Liver (tissue), 9 donors: ENCODE results near the gene GPATCH8. TPM values are rescaled to one million over a fixed set of nuclear protein-coding genes. Genes with fewer than 3 reads are reported as not detected.

Experiments
- DNase-seq: peaks from one replicate; pipeline ENCODE4 v3.0.0-alpha.2; 2017; ENCODE audit warnings: low spot score
- H3K27ac ChIP-seq, 2 donors: one replicate each; pipeline ENCODE4 v1.7.0; 2013; ENCODE audit warnings: inconsistent platforms in 2 of 2, low read length in 2 of 2, control low read depth in 1 of 2, low read depth in 1 of 2, mild to moderate bottlenecking in 1 of 2
- H3K27me3 ChIP-seq, 4 donors: one replicate each; pipeline versions ENCODE4 v1.6.1 to v1.7.0; 2013; ENCODE audit warnings: low read length in 3 of 4, inconsistent platforms in 1 of 4, mild to moderate bottlenecking in 1 of 4, moderate library complexity in 1 of 4; ENCODE audit not compliant: control insufficient read depth in 4 of 4, insufficient read depth in 4 of 4
- H3K36me3 ChIP-seq, 4 donors: one replicate each; pipeline versions ENCODE4 v1.6.1 to v1.7.0; 2013; ENCODE audit warnings: low read length in 3 of 4, mild to moderate bottlenecking in 3 of 4, low read depth in 1 of 4, moderate library complexity in 1 of 4; ENCODE audit not compliant: control insufficient read depth in 4 of 4, insufficient read depth in 3 of 4
- H3K4me1 ChIP-seq, 4 donors: one replicate each; pipeline versions ENCODE4 v1.6.1 to v1.7.0; 2013; ENCODE audit warnings: low read length in 3 of 4, mild to moderate bottlenecking in 3 of 4, moderate library complexity in 1 of 4; ENCODE audit not compliant: control insufficient read depth in 4 of 4, insufficient read depth in 4 of 4
- H3K4me3 ChIP-seq, 3 donors: one replicate each; pipeline versions ENCODE4 v1.6.1 to v1.7.0; 2013; ENCODE audit warnings: low read length in 3 of 3, control low read depth in 1 of 3, low read depth in 1 of 3, mild to moderate bottlenecking in 1 of 3
- H3K9ac ChIP-seq, 2 donors: one replicate each; pipeline ENCODE4 v1.7.0; 2013; ENCODE audit warnings: low read length in 2 of 2, mild to moderate bottlenecking in 2 of 2, moderate library complexity in 2 of 2, control low read depth in 1 of 2, low read depth in 1 of 2
- H3K9me3 ChIP-seq, 4 donors: one replicate each; pipeline versions ENCODE4 v1.6.1 to v1.7.0; 2013; ENCODE audit warnings: low read length in 3 of 4; ENCODE audit not compliant: control insufficient read depth in 4 of 4
- ATF3 ChIP-seq: IDR thresholded peaks from 2 replicates; pipeline ENCODE4 v1.6.1; 2016; ENCODE audit warnings: antibody characterized with exemption
- CTCF ChIP-seq: fragments of 150-350 bp; IDR thresholded peaks from 2 replicates; pipeline ENCODE4 v1.5.1; 2017; ENCODE audit warnings: improper control_type of control experiment, low read depth, low read length; ENCODE audit not compliant: missing input control
- HNF4A ChIP-seq, 2 donors: conservative IDR thresholded peaks; 2 replicates each; pipeline ENCODE4 v1.6.1; 2016; ENCODE audit warnings: antibody characterized with exemption in 2 of 2, mild to moderate bottlenecking in 2 of 2
- JUND ChIP-seq, 2 donors: IDR thresholded peaks; 2 replicates each; pipeline ENCODE4 v1.6.1; 2016; ENCODE audit warnings: antibody characterized with exemption in 2 of 2
- MAX ChIP-seq: IDR thresholded peaks from 2 replicates; pipeline ENCODE4 v1.6.1; 2016; ENCODE audit warnings: antibody characterized with exemption
- RAD21 ChIP-seq, 2 donors: IDR thresholded peaks; 2 replicates each; pipeline ENCODE4 v1.6.1; 2016; ENCODE audit warnings: antibody characterized with exemption in 2 of 2, mild to moderate bottlenecking in 2 of 2
- REST ChIP-seq: IDR thresholded peaks from 2 replicates; pipeline ENCODE4 v1.6.1; 2016; ENCODE audit warnings: antibody characterized with exemption, mild to moderate bottlenecking
- RXRA ChIP-seq, 2 donors: IDR thresholded peaks; 2 replicates each; pipeline ENCODE4 v1.6.1; 2017 to 2018; ENCODE audit warnings: antibody characterized with exemption in 2 of 2, mild to moderate bottlenecking in 1 of 2
- SP1 ChIP-seq: IDR thresholded peaks from 2 replicates; pipeline ENCODE4 v1.6.1; 2018; ENCODE audit warnings: antibody characterized with exemption, mild to moderate bottlenecking
- TAF1 ChIP-seq: conservative IDR thresholded peaks from 2 replicates; pipeline ENCODE4 v1.6.1; 2016; ENCODE audit warnings: antibody characterized with exemption, mild to moderate bottlenecking
- YY1 ChIP-seq: IDR thresholded peaks from 2 replicates; pipeline ENCODE4 v1.6.1; 2016; ENCODE audit warnings: antibody characterized with exemption, mild to moderate bottlenecking
- WGBS: extraction: QIAGEN DNeasy Blood & Tissue Kit; methylation state at CpG from one replicate; pipeline ENCODE4 v1.1.7; 2013; 5-methylcytosine and 5-hydroxymethylcytosine counted together
- polyA plus RNA-seq, 2 donors: library from polyadenylated mRNA; stranded (reverse) in 1 of 2; unstranded in 1 of 2; fragments of 200-250 nt in 1 of 2; fragments of >200 nt in 1 of 2; fragmentation: Nextera tagmentation in 1 of 2; extraction: Ambion mirVana in 1 of 2; gene quantifications; one replicate each; pipeline versions ENCODE4 v1.2.1 to v1.2.3, GENCODE V29; 2013 to 2015
- total RNA-seq, 2 donors: library from RNA; depleted of rRNA; stranded (reverse); fragments of >200 nt; gene quantifications; one replicate each; pipeline ENCODE4 v1.2.3, GENCODE V29; 2014
- donor health status: healthy.
- donor health status: healthy.
- donor health status: healthy.
- donor health status: healthy.
- donor health status: healthy.

GPATCH8 gene
- total and polyA plus RNA-seq, 4 donors = 4.2 to 21.8 (median 9.9) TPM

- no peaks in the 10 kb centered on the region for H3K27me3 ChIP-seq
- H3K9me3 ChIP-seq = no peaks in the 10 kb centered on the region
- H3K36me3 ChIP-seq = peaks cover 0 to 11% (median 3%) of the 10 kb centered on the region in 4 donors
- no peaks in the 10 kb centered on the region for H3K4me1 ChIP-seq
- WGBS = 65% methylated on average over 2 of the region's 2 CpGs
- TF ChIP-seq MAX (no peak), CTCF (no peak), RXRA (IDR thresholded peaks at IDR 0.05) (no peak), JUND (IDR thresholded peaks at IDR 0.05) (no peak), RAD21 (IDR thresholded peaks at IDR 0.05) (no peak), HNF4A (conservative IDR thresholded peaks at IDR 0.05) (no peak), SP1 (peak; percentile 37)
- H3K4me3 ChIP-seq = no peak overlapping the region
- no peak for DNase-seq
- no peak overlapping the region for H3K27ac ChIP-seq
- no peak overlapping the region for H3K9ac ChIP-seq
Measured at GRCh38 chr17:44438636-44439035, 64.6 kb downstream of the GPATCH8 start.

GRCh38 chr17:44436336-44436735 is 66.9 kb downstream of the GPATCH8 start:
- TF ChIP-seq YY1 = no peak
- no peak for TF ChIP-seq JUND (IDR thresholded peaks at IDR 0.05)
- TF ChIP-seq TAF1 = no peak
- no peak for TF ChIP-seq HNF4A (conservative IDR thresholded peaks at IDR 0.05)
- TF ChIP-seq MAX = no peak
- no peak for TF ChIP-seq RAD21 (IDR thresholded peaks at IDR 0.05)
- no peak for TF ChIP-seq ATF3
- TF ChIP-seq REST = no peak
- TF ChIP-seq CTCF = no peak
- Histone ChIP-seq H3K4me1 (no peaks in the 10 kb centered on the region), H3K9ac (no peak overlapping the region), H3K27ac (no peak overlapping the region), H3K27me3 (no peaks in the 10 kb centered on the region), H3K4me3 (no peak overlapping the region), H3K36me3 (peaks cover 3 to 30% (median 14%) of the 10 kb centered on the region in 4 donors), H3K9me3 (no peaks in the 10 kb centered on the region)
- DNase-seq = no peak
- 93% methylated on average over 2 of the region's 2 CpGs for WGBS
